NCI-H82 treated with DMSO at 0.1 percent for 48 hours (cell line): Measurements from ENCODE around the gene ZIC2.
"Not testable (repeated sequence)": the region's sequence is repeated elsewhere in the genome, so short reads cannot be mapped to it uniquely, and the experiment has no call there.

Source experiments
- DNase-seq: peaks from one replicate; lab custom pipeline; 2025; ENCODE audit not compliant: unreplicated experiment; lab: John Stamatoyannopoulos, UW

Gene ZIC2

GRCh38 chr13:99981735-99982035 lies at the start of gene ZIC2:
ZIC2 (plus strand) TSS chr13:99981784; CDS start chr13:99982065, 281 bp downstream.
- DNase-seq, result no peak

- no peak for DNase-seq
These were observed 48.7 kb upstream of the ZIC2 start for GRCh38 chr13:99932912-99933311.

GRCh38 chr13:99935772-99936171 lies 45.8 kb upstream of the ZIC2 start:
- DNase-seq, result no peak

DNA sequence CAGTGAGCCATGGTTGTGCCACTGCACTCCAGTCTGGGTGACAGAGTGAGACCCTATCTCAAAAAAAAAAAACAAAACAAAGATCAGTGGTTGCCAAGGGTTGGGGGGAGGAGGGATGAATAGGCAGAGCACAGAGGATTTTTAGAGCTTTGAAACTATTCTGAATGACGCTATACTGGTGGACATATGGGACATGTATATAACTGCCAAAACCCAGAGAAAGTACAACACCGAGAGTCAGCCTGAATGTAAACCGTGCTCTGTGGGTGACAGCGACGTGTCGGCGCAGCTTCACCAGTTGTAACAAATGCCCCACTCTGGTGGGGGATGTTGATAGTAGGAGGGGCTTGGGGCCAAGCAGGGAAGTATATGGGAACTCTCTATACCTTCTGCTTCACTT lies 42.9 kb upstream of the ZIC2 start:
- no peak for DNase-seq

DNA sequence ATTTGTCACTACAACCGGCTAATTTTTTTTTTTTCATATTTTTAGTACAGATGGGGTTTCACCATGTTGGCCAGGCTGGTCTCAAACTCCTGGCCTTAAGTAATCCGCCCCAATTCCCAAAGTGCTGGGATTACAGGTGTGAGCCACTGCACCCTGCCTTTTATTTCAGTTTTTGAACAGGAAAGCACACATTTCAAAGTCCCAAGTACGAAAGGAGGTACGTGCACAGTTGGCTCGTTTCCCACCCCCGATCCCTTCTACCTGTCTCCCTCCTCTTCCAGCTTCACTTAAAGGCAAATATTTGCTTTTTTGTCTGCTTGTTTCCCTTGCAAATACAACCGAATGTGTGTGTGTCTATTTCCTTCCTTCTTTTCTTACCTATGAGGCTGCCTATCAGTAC lies 40.5 kb upstream of the ZIC2 start:
- DNase-seq, result no peak

GRCh38 chr13:99941911-99942310 lies 39.7 kb upstream of the ZIC2 start:
- DNase-seq, result no peak

DNA sequence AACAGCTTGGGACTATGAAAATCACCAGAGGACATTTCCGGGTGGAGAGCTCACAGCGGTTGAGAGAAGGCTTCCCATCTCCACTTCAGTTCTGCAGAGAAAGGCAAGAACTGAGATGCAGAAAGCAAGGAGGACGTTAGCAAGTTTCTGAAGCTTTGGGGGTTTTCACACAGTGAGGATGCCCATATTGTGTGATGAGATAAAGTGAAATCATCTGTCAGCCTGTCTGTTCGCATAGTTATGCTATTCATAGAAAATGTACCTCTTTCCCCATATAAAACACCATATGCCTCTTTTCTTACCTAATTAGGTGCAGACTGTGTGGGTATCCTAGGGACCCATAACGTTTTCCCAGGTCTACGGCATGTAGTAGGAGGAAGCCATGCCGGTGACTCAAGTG lies 37.5 kb upstream of the ZIC2 start:
- DNase-seq, result no peak

GRCh38 chr13:99944606-99945005 lies 37.0 kb upstream of the ZIC2 start:
- no peak for DNase-seq

- not testable (repeated sequence) for DNase-seq
These were observed 36.1 kb upstream of the ZIC2 start for GRCh38 chr13:99945515-99945914.

DNA sequence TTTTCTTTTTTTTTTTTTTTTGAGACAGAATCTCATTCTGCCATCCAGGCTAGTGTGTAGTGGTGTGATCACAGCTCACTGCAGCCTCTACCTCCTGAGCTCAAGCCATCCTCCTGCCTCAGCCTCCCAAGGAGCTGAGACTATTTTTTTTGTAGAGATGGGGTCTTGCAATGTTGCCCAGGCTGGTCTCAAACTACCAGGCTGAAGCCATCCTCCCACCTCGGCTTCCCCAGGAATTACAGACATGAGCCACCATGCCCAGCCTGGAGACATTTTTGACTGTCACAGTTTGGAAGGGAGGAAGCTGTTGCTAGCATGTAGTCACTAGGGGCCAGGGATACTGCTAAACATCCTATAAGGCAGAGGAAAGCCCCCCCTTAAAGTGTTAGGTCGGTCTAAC lies 33.9 kb upstream of the ZIC2 start:
- DNase-seq, result no peak

DNA sequence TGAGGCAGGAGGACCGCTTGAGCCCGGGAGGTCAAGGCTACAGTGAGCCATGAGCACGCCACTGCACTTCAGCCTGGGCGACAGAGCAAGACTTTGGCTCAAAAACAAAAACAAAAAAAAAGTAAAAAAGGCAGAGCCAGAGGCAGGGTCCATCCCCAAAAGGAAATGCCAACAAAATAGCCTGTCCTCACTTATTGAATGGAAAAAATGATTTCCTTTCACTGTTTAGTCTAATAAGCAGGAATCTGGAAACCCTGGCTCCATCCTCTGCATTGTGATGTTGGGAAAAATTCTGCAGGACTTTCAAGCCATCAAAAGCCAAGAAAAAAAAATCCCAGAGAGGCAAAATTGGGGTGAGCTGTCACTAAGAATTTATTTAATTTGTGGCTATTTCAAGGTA lies 33.2 kb upstream of the ZIC2 start:
- DNase-seq, result no peak

- no peak for DNase-seq
These were observed 32.5 kb upstream of the ZIC2 start for GRCh38 chr13:99948907-99949678.

DNA sequence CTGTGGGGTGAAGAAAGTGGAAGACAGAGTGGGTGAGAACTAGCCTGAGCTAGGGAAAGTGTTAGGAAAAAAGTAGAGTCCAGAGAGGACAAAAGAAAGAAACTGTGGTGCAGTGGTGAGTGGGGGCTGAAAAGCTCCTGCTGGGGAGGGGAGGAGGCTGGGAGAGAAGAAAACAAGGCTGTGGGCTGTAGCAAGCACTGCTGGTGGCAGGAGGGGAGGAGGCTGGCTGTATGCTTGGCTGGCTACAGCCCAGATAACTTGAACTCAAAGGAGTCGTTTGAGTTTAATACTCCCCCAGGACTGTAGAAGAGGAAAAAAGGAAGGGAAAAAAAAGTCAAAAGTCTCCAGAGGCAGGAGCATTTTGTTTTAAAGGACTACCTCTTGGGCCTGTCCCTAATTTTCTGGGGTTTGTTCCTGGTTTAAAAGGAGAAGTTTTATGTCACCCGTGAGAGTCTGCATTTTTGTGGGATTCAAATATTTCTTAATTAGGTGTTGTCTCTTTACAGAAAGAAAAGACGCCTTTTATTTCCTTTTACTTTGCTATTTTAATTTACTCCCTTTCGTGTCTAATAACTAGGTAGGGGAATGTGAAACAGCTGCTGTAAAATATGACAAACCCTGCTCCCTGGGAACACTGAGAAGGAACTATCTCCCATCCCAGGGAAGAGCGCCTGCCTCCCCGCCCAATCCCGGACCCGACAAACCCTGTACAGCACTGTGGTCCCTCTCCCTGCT lies 31.7 kb upstream of the ZIC2 start:
- DNase-seq, result no peak

GRCh38 chr13:99951666-99952065 lies 29.9 kb upstream of the ZIC2 start:
- not testable (repeated sequence) for DNase-seq

DNA sequence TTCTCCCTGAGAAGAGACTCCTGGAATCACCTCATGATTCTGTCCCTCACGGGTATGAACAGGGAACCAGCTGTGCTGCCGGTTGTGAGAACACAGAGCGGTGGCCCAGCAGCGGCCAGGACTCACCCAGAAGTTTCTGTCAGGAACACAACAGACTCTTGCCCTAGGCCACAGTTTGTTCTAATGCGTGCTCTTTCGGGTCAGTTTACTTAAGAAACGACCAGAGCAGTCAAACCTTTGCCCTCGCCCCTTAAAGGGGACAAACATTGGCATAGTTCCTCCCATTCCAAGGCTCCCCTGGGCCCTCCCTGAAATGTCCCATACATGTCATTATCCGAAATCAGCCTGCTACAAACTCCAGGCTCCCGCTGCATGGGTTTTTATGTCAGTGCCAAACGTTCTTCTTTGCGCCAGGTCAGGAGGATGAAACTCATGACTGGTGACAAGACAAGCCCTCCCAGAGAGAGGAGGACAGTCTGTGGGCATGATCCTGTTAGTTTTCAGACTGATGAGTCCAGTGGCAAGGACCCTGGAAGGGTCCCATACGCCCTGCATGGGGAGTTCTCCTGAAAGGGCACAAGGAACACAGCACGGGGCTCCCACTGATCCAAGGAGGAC lies 28.3 kb upstream of the ZIC2 start:
- DNase-seq, result no peak

GRCh38 chr13:99955107-99955746 lies 26.4 kb upstream of the ZIC2 start:
- no peak for DNase-seq

- DNase-seq, result no peak
These were observed 25.7 kb upstream of the ZIC2 start for GRCh38 chr13:99955747-99956472.

DNA sequence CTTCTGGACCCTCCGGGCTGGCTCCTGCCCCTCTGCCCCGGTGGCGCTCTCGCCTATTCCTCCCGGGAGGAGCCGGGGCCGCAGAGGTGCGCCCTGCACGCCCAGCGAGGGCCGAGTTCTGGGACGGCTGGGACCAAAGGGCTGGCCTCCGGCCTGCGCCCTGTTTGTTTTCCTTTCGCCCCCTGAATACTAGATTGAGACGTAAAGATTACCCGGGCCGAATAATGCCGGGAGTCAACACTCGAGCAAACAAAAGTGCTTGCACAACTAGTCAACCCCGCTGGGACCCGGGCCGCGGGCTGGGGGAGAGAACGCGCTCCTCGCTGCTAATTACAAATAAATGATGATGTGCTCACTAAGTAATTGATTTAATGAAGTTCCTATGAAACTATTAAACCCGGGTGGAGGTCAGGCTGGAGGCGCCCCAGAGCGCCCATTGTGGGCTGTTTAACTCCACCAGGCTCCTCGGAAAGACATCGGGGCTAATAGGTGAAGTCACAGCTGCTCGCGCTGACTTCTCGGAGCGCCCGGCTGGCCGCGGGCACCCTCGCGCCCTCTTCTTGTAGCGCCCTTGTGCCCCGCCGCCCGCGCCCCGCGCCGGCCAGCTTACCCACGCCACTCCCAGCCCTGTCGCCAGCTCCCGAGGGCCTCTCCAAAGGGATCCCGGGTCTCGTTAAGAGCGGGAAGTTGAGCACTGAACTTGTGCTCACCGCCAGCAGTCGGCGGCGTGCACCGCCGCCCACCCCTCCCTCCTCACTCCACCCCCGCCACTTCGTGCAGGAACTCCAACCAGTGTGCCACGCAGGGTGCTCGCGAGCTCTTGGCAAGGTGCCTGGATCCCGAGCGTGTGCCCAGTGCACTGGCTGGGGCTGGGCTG lies 24.9 kb upstream of the ZIC2 start:
- DNase-seq, result no peak

- DNase-seq, result no peak
These were observed 23.0 kb upstream of the ZIC2 start for GRCh38 chr13:99958406-99959126.
